ENCODE results near the gene IL1RAPL1.
"Not testable (repeated sequence)": the region's sequence is repeated elsewhere in the genome, so short reads cannot be mapped to it uniquely, and the experiment has no call there.

IL1RAPL1 gene

GRCh38 chrX:29243942-29244341, 656.7 kb downstream of the IL1RAPL1 start:
- DNase-seq (ENCODE audit: low read depth in 4 of 4, low spot score in 1 of 4): no peak

- DNase-seq (ENCODE audit: low read depth in 4 of 4, low spot score in 1 of 4): no peak
These were observed 667.3 kb downstream of the IL1RAPL1 start for GRCh38 chrX:29254515-29254914.

- no peak for DNase-seq (ENCODE audit: low read depth in 4 of 4, low spot score in 1 of 4)
These were observed 670.3 kb downstream of the IL1RAPL1 start for GRCh38 chrX:29257521-29257920.

GRCh38 chrX:29269390-29269789, 682.1 kb downstream of the IL1RAPL1 start:
- DNase-seq (ENCODE audit: low read depth in 4 of 4, low spot score in 1 of 4): no peak

- no peak for DNase-seq (ENCODE audit: low read depth in 4 of 4, low spot score in 1 of 4)
These were observed 687.3 kb downstream of the IL1RAPL1 start for GRCh38 chrX:29274517-29274916.

GRCh38 chrX:29275928-29276327, 688.7 kb downstream of the IL1RAPL1 start:
- no peak for DNase-seq (ENCODE audit: low read depth in 4 of 4, low spot score in 1 of 4)

GRCh38 chrX:29281078-29281742, 694.0 kb downstream of the IL1RAPL1 start:
- no peak for DNase-seq (ENCODE audit: low read depth in 4 of 4, low spot score in 1 of 4)

GRCh38 chrX:29285664-29286063, 698.4 kb downstream of the IL1RAPL1 start:
- DNase-seq (ENCODE audit: low read depth in 4 of 4, low spot score in 1 of 4): no peak

- no peak for DNase-seq (ENCODE audit: low read depth in 4 of 4, low spot score in 1 of 4)
These were observed 708.9 kb downstream of the IL1RAPL1 start for GRCh38 chrX:29295987-29296680.

GRCh38 chrX:29297171-29297800, 710.0 kb downstream of the IL1RAPL1 start:
- no peak for DNase-seq (ENCODE audit: low read depth in 4 of 4, low spot score in 1 of 4)

GRCh38 chrX:29299684-29300083, 712.4 kb downstream of the IL1RAPL1 start:
- DNase-seq (ENCODE audit: low read depth in 4 of 4, low spot score in 1 of 4): no peak

- DNase-seq (ENCODE audit: low read depth in 4 of 4, low spot score in 1 of 4): no peak
These were observed 721.5 kb downstream of the IL1RAPL1 start for GRCh38 chrX:29308726-29309125.

- no peak for DNase-seq (ENCODE audit: low read depth in 4 of 4, low spot score in 1 of 4)
These were observed 728.7 kb downstream of the IL1RAPL1 start for GRCh38 chrX:29315931-29316330.

- DNase-seq (ENCODE audit: low read depth in 4 of 4, low spot score in 1 of 4): no peak
These were observed 730.8 kb downstream of the IL1RAPL1 start for GRCh38 chrX:29318012-29318411.

- not testable (repeated sequence) for DNase-seq (ENCODE audit: low read depth in 4 of 4, low spot score in 1 of 4)
These were observed 745.2 kb downstream of the IL1RAPL1 start for GRCh38 chrX:29332429-29332828.

- not testable (repeated sequence) for DNase-seq (ENCODE audit: low read depth in 4 of 4, low spot score in 1 of 4)
These were observed 745.8 kb downstream of the IL1RAPL1 start for GRCh38 chrX:29333091-29333490.

- DNase-seq (ENCODE audit: low read depth in 4 of 4, low spot score in 1 of 4): no peak
These were observed 761.0 kb downstream of the IL1RAPL1 start for GRCh38 chrX:29348288-29348687.

GRCh38 chrX:29359276-29359675, 772.0 kb downstream of the IL1RAPL1 start:
- DNase-seq (ENCODE audit: low read depth in 4 of 4, low spot score in 1 of 4): no peak

GRCh38 chrX:29374765-29375164, 787.5 kb downstream of the IL1RAPL1 start:
- DNase-seq (ENCODE audit: low read depth in 4 of 4, low spot score in 1 of 4): not testable (repeated sequence)

- no peak for DNase-seq (ENCODE audit: low read depth in 4 of 4, low spot score in 1 of 4)
These were observed 789.3 kb downstream of the IL1RAPL1 start for GRCh38 chrX:29376584-29376983.

GRCh38 chrX:29382811-29383210, 795.6 kb downstream of the IL1RAPL1 start:
- no peak for DNase-seq (ENCODE audit: low read depth in 4 of 4, low spot score in 1 of 4)

- no peak for DNase-seq (ENCODE audit: low read depth in 4 of 4, low spot score in 1 of 4)
These were observed 801.3 kb downstream of the IL1RAPL1 start for GRCh38 chrX:29388509-29388908.
